H1 (cell line): ENCODE measurements around the gene DRD2. TPM values are rescaled to one million over a fixed set of nuclear protein-coding genes. Genes with fewer than 3 reads are reported as not detected.

Source experiments
- CTCF ChIA-PET: fragments of 300-600 bp; sonication (Branson Sonifier 250); formaldehyde crosslinking; loops from one replicate; lab custom pipeline; 2021; ENCODE audit not compliant: partially characterized antibody; lab: Charles Lee
- POLR2A ChIA-PET: fragments of 300-600 bp; sonication (Branson Sonifier 250); formaldehyde crosslinking; loops from one replicate; lab custom pipeline; 2021; ENCODE audit warnings: inconsistent platforms; ENCODE audit not compliant: partially characterized antibody; lab: Charles Lee
- DNase-seq, 2 experiments: peaks; one replicate each; pipeline versions ENCODE4 v3.0.0 to v3.0.0-alpha.2; 2010 to 2022; ENCODE audit warnings: low spot score in 2 of 2, low read depth in 1 of 2, mixed read lengths in 1 of 2
- FAIRE-seq: peaks from 2 replicates; lab custom pipeline; 2011; peaks lifted over from hg19 to GRCh38; lab: Jason Lieb, UNC
- H2AFZ ChIP-seq: 2 replicates; pipeline ENCODE4 v1.8.1; 2012; ENCODE audit warnings: low read length, inconsistent platforms
- H2AK5ac ChIP-seq: 2 replicates; pipeline ENCODE4 v1.6.1; 2013; ENCODE audit warnings: low read depth, low read length
- H2BK120ac ChIP-seq: replicated peaks from 2 replicates; pipeline ENCODE3; 2013; ENCODE audit warnings: low read depth, low read length, inconsistent platforms
- H2BK12ac ChIP-seq: 2 replicates; pipeline ENCODE4 v1.6.1; 2013; ENCODE audit warnings: low read depth, low read length
- H2BK15ac ChIP-seq: 2 replicates; pipeline ENCODE4 v1.6.1; 2013; ENCODE audit warnings: low read length
- H2BK20ac ChIP-seq: 2 replicates; pipeline ENCODE4 v1.6.1; 2013; ENCODE audit warnings: low read length
- H2BK5ac ChIP-seq: 2 replicates; pipeline ENCODE4 v1.6.1; 2013; ENCODE audit warnings: low read depth, low read length
- H3K14ac ChIP-seq: 2 replicates; pipeline ENCODE4 v1.6.1; 2013; ENCODE audit warnings: inconsistent platforms; ENCODE audit not compliant: insufficient read length
- H3K18ac ChIP-seq: 2 replicates; pipeline ENCODE4 v1.6.1; 2013; ENCODE audit warnings: low read length; ENCODE audit errors: extremely low read depth
- H3K23ac ChIP-seq: 2 replicates; pipeline ENCODE4 v1.6.1; 2013; ENCODE audit warnings: inconsistent platforms; ENCODE audit not compliant: insufficient read length
- H3K23me2 ChIP-seq: 2 replicates; pipeline ENCODE4 v1.6.1; 2013; ENCODE audit warnings: low read depth, low read length
- H3K27ac ChIP-seq: 2 replicates; pipeline ENCODE4 v1.6.1; 2011; ENCODE audit warnings: low read depth, low read length, inconsistent platforms
- H3K27me3 ChIP-seq, 4 experiments: replicated peaks in 1 of 4; 1 replicate in 1 of 4; 2 replicates in 3 of 4; pipeline versions ENCODE4 v1.6.1 to v1.8.1; 2011 to 2013; ENCODE audit warnings: low read length in 3 of 4, mild to moderate bottlenecking in 3 of 4, inconsistent platforms in 2 of 4, mixed read lengths in 2 of 4, moderate library complexity in 1 of 4; ENCODE audit not compliant: control insufficient read depth in 3 of 4, insufficient read depth in 3 of 4; ENCODE audit errors: extremely low read depth in 1 of 4
- H3K36me3 ChIP-seq, 4 experiments: 2 replicates each; pipeline versions ENCODE4 v1.6.1 to v1.8.1; 2011 to 2013; ENCODE audit warnings: mild to moderate bottlenecking in 4 of 4, low read length in 3 of 4, moderate library complexity in 2 of 4, control low read depth in 1 of 4, inconsistent platforms in 1 of 4; ENCODE audit not compliant: insufficient read depth in 4 of 4, control insufficient read depth in 2 of 4
- H3K4ac ChIP-seq: replicated peaks from 2 replicates; pipeline ENCODE3; 2013; ENCODE audit warnings: low read length, low read depth, mixed read lengths, inconsistent platforms; ENCODE audit not compliant: insufficient read length
- H3K4me1 ChIP-seq, 4 experiments: replicated peaks in 1 of 4; 1 replicate in 1 of 4; 2 replicates in 3 of 4; pipeline versions ENCODE4 v1.6.1 to v1.8.1; 2011 to 2013; ENCODE audit warnings: low read length in 3 of 4, inconsistent platforms in 2 of 4, mixed read lengths in 1 of 4; ENCODE audit not compliant: insufficient read depth in 4 of 4, control insufficient read depth in 3 of 4
- H3K4me2 ChIP-seq, 2 experiments: 2 replicates each; pipeline versions ENCODE4 v1.6.1 to v1.8.1; 2011 to 2013; ENCODE audit warnings: low read depth in 2 of 2, low read length in 2 of 2, control low read depth in 1 of 2, inconsistent platforms in 1 of 2, mild to moderate bottlenecking in 1 of 2; ENCODE audit not compliant: insufficient read depth in 1 of 2
- H3K4me3 ChIP-seq, 4 experiments: fragments of 200-600, 300-600 bp in 1 of 4; sonication (generic), shearing (Covaris generic), sonication (Bioruptor Twin) in 1 of 4; 2 replicates each; pipeline versions ENCODE4 v1.5.1 to v1.8.1; 2011 to 2016; ENCODE audit warnings: low read length in 4 of 4, low read depth in 3 of 4, control low read depth in 2 of 4, inconsistent platforms in 2 of 4, mild to moderate bottlenecking in 2 of 4, mixed read lengths in 1 of 4, moderate library complexity in 1 of 4; ENCODE audit not compliant: insufficient read depth in 2 of 4; ENCODE audit errors: extremely low read depth in 1 of 4
- H3K56ac ChIP-seq: replicated peaks from 2 replicates; pipeline ENCODE3; 2013; ENCODE audit warnings: low read depth, mild to moderate bottlenecking, mixed read lengths, low read length, inconsistent platforms; ENCODE audit not compliant: insufficient read length
- H3K79me1 ChIP-seq: 2 replicates; pipeline ENCODE4 v1.6.1; 2013; ENCODE audit warnings: low read depth, low read length, control low read depth
- H3K79me2 ChIP-seq, 2 experiments: 2 replicates each; pipeline versions ENCODE4 v1.6.1 to v1.8.1; 2012 to 2013; ENCODE audit warnings: low read length in 2 of 2, mild to moderate bottlenecking in 2 of 2, inconsistent platforms in 1 of 2; ENCODE audit not compliant: insufficient read depth in 2 of 2, control insufficient read depth in 1 of 2
- H3K9ac ChIP-seq, 4 experiments: replicated peaks in 1 of 4; 1 replicate in 1 of 4; 2 replicates in 3 of 4; pipeline versions ENCODE4 v1.6.1 to v1.8.1; 2011 to 2013; ENCODE audit warnings: low read depth in 3 of 4, low read length in 3 of 4, control low read depth in 2 of 4, mild to moderate bottlenecking in 2 of 4, moderate library complexity in 2 of 4, inconsistent platforms in 1 of 4; ENCODE audit errors: extremely low read depth in 1 of 4
- H3K9me3 ChIP-seq, 2 experiments: 2 replicates each; pipeline versions ENCODE4 v1.6.1 to v1.8.1; 2012 to 2013; ENCODE audit warnings: mild to moderate bottlenecking in 2 of 2, moderate library complexity in 2 of 2, control low read depth in 1 of 2, inconsistent platforms in 1 of 2, low read depth in 1 of 2, low read length in 1 of 2, mixed read lengths in 1 of 2; ENCODE audit not compliant: insufficient read depth in 2 of 2
- H4K20me1 ChIP-seq, 2 experiments: replicated peaks in 1 of 2; 2 replicates each; pipeline versions ENCODE3 to v1.8.1; 2011 to 2013; ENCODE audit warnings: inconsistent platforms in 2 of 2, low read length in 2 of 2, mild to moderate bottlenecking in 1 of 2; ENCODE audit not compliant: insufficient read depth in 2 of 2, control insufficient read depth in 1 of 2
- H4K5ac ChIP-seq: 2 replicates; pipeline ENCODE4 v1.6.1; 2013; ENCODE audit warnings: low read length, low read depth, mixed read lengths, inconsistent platforms; ENCODE audit not compliant: insufficient read length
- H4K8ac ChIP-seq: 2 replicates; pipeline ENCODE4 v1.8.0; 2013; ENCODE audit warnings: mild to moderate bottlenecking, moderate library complexity, low read length, inconsistent platforms; ENCODE audit not compliant: insufficient read depth; ENCODE audit errors: extremely low read depth
- H4K91ac ChIP-seq: replicated peaks from 2 replicates; pipeline ENCODE3; 2013; ENCODE audit warnings: low read length, mixed read lengths, inconsistent platforms; ENCODE audit not compliant: insufficient read length
- ASH2L ChIP-seq: fragments of 200-600, 300-600 bp; sonication (generic); IDR thresholded peaks from one replicate; pipeline ENCODE4 v1.7.1; 2017; ENCODE audit warnings: low read length
- BACH1 ChIP-seq: IDR thresholded peaks from 2 replicates; pipeline ENCODE4 v1.6.1; 2012; ENCODE audit warnings: low read length, improper control_type of control experiment
- BCL11A ChIP-seq, 2 experiments: IDR thresholded peaks; one replicate each; pipeline ENCODE4 v1.6.1; 2011; ENCODE audit warnings: low read depth in 2 of 2, low read length in 2 of 2, mild to moderate bottlenecking in 2 of 2
- CBX8 ChIP-seq: fragments of 300-800, 300-1000 bp; sonication (generic); IDR thresholded peaks from 2 replicates; pipeline ENCODE4 v1.7.1; 2016; ENCODE audit warnings: low read depth, low read length, borderline replicate concordance
- CHD1 ChIP-seq: IDR thresholded peaks from 2 replicates; pipeline ENCODE4 v1.6.1; 2012; ENCODE audit warnings: low read depth, low read length, improper control_type of control experiment
- CHD2 ChIP-seq: IDR thresholded peaks from 2 replicates; pipeline ENCODE4 v1.6.1; 2012; ENCODE audit warnings: low read length, improper control_type of control experiment
- FOSL1 ChIP-seq: IDR thresholded peaks from 2 replicates; pipeline ENCODE4 v1.6.1; 2011; ENCODE audit warnings: mild to moderate bottlenecking, low read depth, low read length, moderate library complexity; ENCODE audit not compliant: insufficient read depth
- GTF2F1 ChIP-seq: IDR thresholded peaks from 2 replicates; pipeline ENCODE4 v1.6.1; 2012; ENCODE audit warnings: low read depth, low read length, improper control_type of control experiment, borderline replicate concordance
- JUN ChIP-seq: IDR thresholded peaks from 2 replicates; pipeline ENCODE4 v1.6.1; 2011; ENCODE audit warnings: low read depth, mild to moderate bottlenecking, improper control_type of control experiment, low read length
- JUND ChIP-seq: IDR thresholded peaks from 2 replicates; pipeline ENCODE4 v1.6.1; 2011; ENCODE audit warnings: mild to moderate bottlenecking, improper control_type of control experiment, low read length
- KDM4A ChIP-seq: IDR thresholded peaks from one replicate; pipeline ENCODE4 v1.7.1; 2012; ENCODE audit warnings: low read depth, mild to moderate bottlenecking, moderate library complexity, low read length, inconsistent platforms; ENCODE audit not compliant: severe bottlenecking
- NANOG ChIP-seq: IDR thresholded peaks from 2 replicates; pipeline ENCODE4 v1.6.1; 2011; ENCODE audit warnings: low read length, low read depth, mild to moderate bottlenecking, inconsistent platforms; ENCODE audit not compliant: insufficient read depth, poor library complexity, severe bottlenecking
- NRF1 ChIP-seq: IDR thresholded peaks from 2 replicates; pipeline ENCODE4 v1.6.1; 2011; ENCODE audit warnings: mild to moderate bottlenecking, low read depth, low read length, improper control_type of control experiment
- POLR2A ChIP-seq, 2 experiments: IDR thresholded peaks; 1 replicate in 1 of 2; 2 replicates in 1 of 2; pipeline ENCODE4 v1.6.1; 2011; ENCODE audit warnings: low read depth in 2 of 2, low read length in 2 of 2, mild to moderate bottlenecking in 2 of 2; ENCODE audit errors: control extremely low read depth in 1 of 2
- POLR2AphosphoS5 ChIP-seq: IDR thresholded peaks from 2 replicates; pipeline ENCODE4 v1.6.1; 2011; ENCODE audit warnings: low read depth, low read length
- RXRA ChIP-seq: IDR thresholded peaks from 2 replicates; pipeline ENCODE4 v1.6.1; 2011; ENCODE audit warnings: low read depth, mild to moderate bottlenecking, low read length, moderate library complexity; ENCODE audit not compliant: insufficient read depth
- whole genome bisulfite sequencing, 2 experiments: shearing (Covaris generic) in 1 of 2; methylation state at CpG; one replicate each; pipeline versions ENCODE4 v1.1.6 to v1.1.7; 2013 to 2015; ENCODE audit warnings: low lambda C conversion rate in 2 of 2, mixed read lengths in 2 of 2, inconsistent platforms in 1 of 2, low coverage in 1 of 2, missing lambda C conversion rate in 1 of 2; ENCODE audit not compliant: insufficient replicate concordance in 2 of 2, insufficient coverage in 1 of 2, insufficient read length in 1 of 2; ENCODE audit errors: extremely low coverage in 1 of 2, missing lambda C conversion rate in 1 of 2; 5-methylcytosine and 5-hydroxymethylcytosine counted together
- polyA plus RNA-seq, 7 experiments: library from polyadenylated mRNA; depleted of rRNA in 3 of 7; stranded (reverse) in 5 of 7; unstranded in 2 of 7; fragments of >200 nt in 5 of 7; fragments of 200-250 nt in 2 of 7; gene quantifications; 1 replicate in 5 of 7; 2 replicates in 1 of 7; 4 replicates in 1 of 7; pipeline versions ENCODE4 v1.2.1 to v1.2.3, GENCODE V29; 2011 to 2013; ENCODE audit warnings: missing spikeins in 2 of 7, mixed read lengths in 2 of 7
- total RNA-seq: library from RNA; stranded (reverse); fragmentation: NEBNext Ultra II Directional; extraction: Animal tissue kit (Norgen Biotek cat#: 25700); gene quantifications from 2 replicates; pipeline ENCODE4 v1.2.1, GENCODE V29; 2021

The DRD2 gene
- total and polyA plus RNA-seq, 2 of the 8 experiments (the other 6 are each of a cell fraction or from before 2014, with no cell fraction given), result 0.26 to 0.41 TPM

- Histone ChIP-seq H3K23me2 (no peaks in the 10 kb centered on the region; the same call in 1 of the 2 replicates), H3K18ac (no peak overlapping the region), H3K9ac (no peak overlapping the region), H3K79me1 (no peaks in the 10 kb centered on the region), H2BK120ac (no peak overlapping the region), H4K20me1 (no peaks in the 10 kb centered on the region), H3K4me2 (no peak overlapping the region), H2AFZ (no peak overlapping the region), H2BK12ac (peak overlapping the region; percentile 39; the same call in 1 of the 2 replicates), H3K56ac (no peak overlapping the region), H3K4me1 (no peaks in the 10 kb centered on the region), H4K8ac (no peak overlapping the region), H3K23ac (no peak overlapping the region), H4K5ac (no peak overlapping the region), H3K4me3 (no peak overlapping the region), H2BK5ac (no peak overlapping the region), H3K36me3 (no peaks in the 10 kb centered on the region), H3K27ac (no peak overlapping the region), H3K79me2 (no peaks in the 10 kb centered on the region), H3K14ac (no peak overlapping the region), H2BK15ac (no peak overlapping the region)
- POLR2A ChIA-PET, result no interaction called here
- WGBS, 2 experiments, result 86% methylated on average over 9 of the region's 14 CpGs; no CpG with 5 or more reads in 1 of the 2 experiments
- no peak for DNase-seq
- CTCF ChIA-PET, result interaction anchor here (0.6 to 3.2 kb wide), 5 partner anchors 12 to 1315 kb away, joined by 3 to 13 read pairs (median 3); no protein-coding TSS in a partner anchor
- TF ChIP-seq JUN (no peak), RXRA (no peak), CBX8 (no peak), GTF2F1 (no peak), NANOG (no peak), NRF1 (no peak), FOSL1 (no peak), KDM4A (no peak), BCL11A (IDR thresholded peaks at IDR 0.05; ENCODE audit: low read depth in 2 of 2, low read length in 2 of 2) (no peak), CHD1 (no peak), ASH2L (no peak), CHD2 (no peak), BACH1 (no peak), JUND (no peak), POLR2A (IDR thresholded peaks at IDR 0.05; ENCODE audit: control extremely low read depth in 1 of 2, low read depth in 2 of 2, low read length in 2 of 2) (no peak), POLR2AphosphoS5 (no peak)
- TF ChIP-seq, all 59 proteins: peak for 0
- H4K91ac ChIP-seq, result no peak overlapping the region
- H3K4ac ChIP-seq, result no peak overlapping the region
- H2BK20ac ChIP-seq, result no peak overlapping the region
- no peak overlapping the region for H2AK5ac ChIP-seq
- H3K9me3 ChIP-seq, result no peaks in the 10 kb centered on the region
- FAIRE-seq, result no peak
- no peaks in the 10 kb centered on the region for H3K27me3 ChIP-seq
Measured at GRCh38 chr11:113419454-113420003, 55.7 kb downstream of the DRD2 start.
